Esophagus muscularis mucosa (tissue), 4 donors: Measurements from ENCODE around the gene DKKL1. TPM values are rescaled to one million over a fixed set of nuclear protein-coding genes. Genes with fewer than 3 reads are reported as not detected.
A peak's percentile ranks its signal among the peaks of the same experiment; 100 is the strongest.

Source experiments
- DNase-seq: peaks from one replicate; pipeline ENCODE4 v3.0.0-alpha.2; 2017; ENCODE audit errors: extremely low spot score
- H3K27ac ChIP-seq, 4 donors: fragments of 200-600 bp; sonication (generic); replicated peaks in 1 of 4; 1 replicate in 3 of 4; 2 replicates in 1 of 4; pipeline ENCODE4 v1.5.1; 2016 to 2019; ENCODE audit warnings: mild to moderate bottlenecking in 1 of 4
- H3K27me3 ChIP-seq, 4 donors: fragments of 200-600 bp; sonication (generic); one replicate each; pipeline versions ENCODE4 v1.5.1 to v1.6.0; 2016 to 2019
- H3K36me3 ChIP-seq, 4 donors: fragments of 200-600 bp; sonication (generic); one replicate each; pipeline ENCODE4 v1.5.1; 2016 to 2019
- H3K4me1 ChIP-seq, 4 donors: fragments of 200-600 bp; sonication (generic); one replicate each; pipeline ENCODE4 v1.5.1; 2016 to 2019
- H3K4me3 ChIP-seq, 4 donors: fragments of 200-600 bp; sonication (generic); 1 replicate in 2 of 4; 2 replicates in 2 of 4; pipeline ENCODE4 v1.5.1; 2016 to 2019; ENCODE audit warnings: mild to moderate bottlenecking in 4 of 4, moderate library complexity in 1 of 4
- H3K9me3 ChIP-seq, 4 donors: fragments of 200-600 bp; sonication (generic); 1 replicate in 3 of 4; 2 replicates in 1 of 4; pipeline ENCODE4 v1.5.1; 2016 to 2019
- CTCF ChIP-seq, 3 experiments: fragments of 200-600 bp in 2 of 3; fragments of 450-650 bp in 1 of 3; sonication (generic) in 2 of 3; IDR thresholded peaks; one replicate each; pipeline ENCODE4 v1.5.1; 2017 to 2019; ENCODE audit warnings: antibody characterized with exemption in 3 of 3, mild to moderate bottlenecking in 2 of 3, moderate library complexity in 1 of 3
- EP300 ChIP-seq: sonication (generic); formaldehyde crosslinking; IDR thresholded peaks from one replicate; pipeline ENCODE4 v1.6.1; 2017; ENCODE audit warnings: antibody characterized with exemption
- POLR2A ChIP-seq: fragments of 450-650 bp; IDR thresholded peaks from one replicate; pipeline ENCODE4 v1.6.1; 2017; ENCODE audit warnings: antibody characterized with exemption, moderate library complexity, mild to moderate bottlenecking, low read depth
- POLR2AphosphoS5 ChIP-seq, 2 donors: sonication (generic); formaldehyde crosslinking; IDR thresholded peaks; one replicate each; pipeline ENCODE4 v1.6.1; 2017; ENCODE audit warnings: antibody characterized with exemption in 2 of 2
- WGBS: methylation state at CpG from one replicate; pipeline ENCODE4 v1.1.5; 2018; 5-methylcytosine and 5-hydroxymethylcytosine counted together
- intact Hi-C: fragments of 100-400 bp; cut with DNase I; formaldehyde crosslinking; loops from one replicate; pipeline ENCODE4 v1.15.1; 2023
- total RNA-seq, 4 donors: library from RNA; depleted of rRNA; stranded (reverse); fragments of >200 nt; gene quantifications; one replicate each; pipeline versions ENCODE4 v1.1.0 to v1.2.1, GENCODE V29; 2016

The DKKL1 gene
- total RNA-seq, 4 donors from 2014 or later, result 0.40 to 0.83 (median 0.83) TPM; not detected in 1

- intact Hi-C loops, result no loop called here
- DNase-seq, result peak; percentile 70
- Histone ChIP-seq H3K4me1 (peaks cover 24 to 39% (median 29%) of the 10 kb centered on the region in 4 donors), H3K27me3 (no peaks in the 10 kb centered on the region), H3K4me3 (peak overlapping the region; percentile 17 to 48 (median 34)), H3K9me3 (no peaks in the 10 kb centered on the region), H3K36me3 (peaks cover 0 to 10% (median 4%) of the 10 kb centered on the region in 4 donors), H3K27ac (peak overlapping the region in 2 of 4 donors; percentile 20 to 47)
- no peak for TF ChIP-seq POLR2A
- TF ChIP-seq POLR2AphosphoS5 (IDR thresholded peaks at IDR 0.05), result no peak
- no peak for TF ChIP-seq EP300
- no peak for TF ChIP-seq CTCF (IDR thresholded peaks at IDR 0.05)
- WGBS, result 80% methylated on average over 13 of the region's 14 CpGs
These were observed 27.7 kb upstream of the DKKL1 start for GRCh38 chr19:49335784-49336481.

GRCh38 chr19:49336482-49337266 is 27.0 kb upstream of the DKKL1 start:
- 85% methylated on average over 8 of the region's 10 CpGs for WGBS
- peak; percentile 75 for DNase-seq

GRCh38 chr19:49337267-49338022 is 26.2 kb upstream of the DKKL1 start:
- DNase-seq, result peak; percentile 24
- Histone ChIP-seq H3K36me3 (peaks cover 0 to 22% (median 17%) of the 10 kb centered on the region in 4 donors), H3K9me3 (no peaks in the 10 kb centered on the region), H3K27ac (peak overlapping the region in 3 of 4 donors; percentile 83 to 93 (median 86)), H3K27me3 (no peaks in the 10 kb centered on the region), H3K4me3 (no peak overlapping the region), H3K4me1 (peaks cover 25 to 42% (median 30%) of the 10 kb centered on the region in 4 donors)
- intact Hi-C loops, result no loop called here
- no peak for TF ChIP-seq CTCF (IDR thresholded peaks at IDR 0.05)
- TF ChIP-seq EP300, result no peak
- TF ChIP-seq POLR2A, result no peak
- no peak for TF ChIP-seq POLR2AphosphoS5 (IDR thresholded peaks at IDR 0.05)
- 83% methylated on average over 19 of the region's 19 CpGs for WGBS

More at GRCh38 chr19:49336482-49337266, 27.0 kb upstream of the DKKL1 start:
- Histone ChIP-seq H3K9me3 (no peaks in the 10 kb centered on the region), H3K36me3 (peaks cover 0 to 14% (median 10%) of the 10 kb centered on the region in 4 donors), H3K27me3 (no peaks in the 10 kb centered on the region), H3K27ac (peak overlapping the region in 1 of 4 donors; percentile 18), H3K4me3 (peak overlapping the region in 1 of 4 donors; percentile 48), H3K4me1 (peaks cover 25 to 42% (median 30%) of the 10 kb centered on the region in 4 donors)
- no peak for TF ChIP-seq POLR2A
- TF ChIP-seq CTCF (IDR thresholded peaks at IDR 0.05), result no peak
- no peak for TF ChIP-seq EP300
- no peak for TF ChIP-seq POLR2AphosphoS5 (IDR thresholded peaks at IDR 0.05)
- intact Hi-C loops, result no loop called here

- TF ChIP-seq POLR2A (no peak), EP300 (no peak), CTCF (IDR thresholded peaks at IDR 0.05) (no peak), POLR2AphosphoS5 (IDR thresholded peaks at IDR 0.05) (no peak)
- Histone ChIP-seq H3K9me3 (no peaks in the 10 kb centered on the region), H3K36me3 (peaks cover 5 to 29% (median 24%) of the 10 kb centered on the region in 4 donors), H3K4me1 (peaks cover 25 to 42% (median 30%) of the 10 kb centered on the region in 4 donors), H3K27ac (peak overlapping the region; percentile 83 to 93 (median 88)), H3K4me3 (peak overlapping the region; percentile 44 to 62 (median 51)), H3K27me3 (no peaks in the 10 kb centered on the region)
- 37% methylated on average over 24 of the region's 34 CpGs for WGBS
- peak; percentile 86 for DNase-seq
- intact Hi-C loops, result no loop called here
These were observed 25.5 kb upstream of the DKKL1 start for GRCh38 chr19:49338023-49338677.
